SH-SY5Y (cell line): ENCODE results near the gene ZFAND4.

Source experiments
- GATA2 ChIP-seq: IDR thresholded peaks from 2 replicates; pipeline ENCODE4 v1.6.1; 2011; ENCODE audit warnings: mild to moderate bottlenecking, low read depth, low read length
- GATA3 ChIP-seq: IDR thresholded peaks from 2 replicates; pipeline ENCODE4 v1.6.1; 2011; ENCODE audit warnings: low read depth, mild to moderate bottlenecking, low read length, moderate library complexity

- TF ChIP-seq GATA3: no peak
- TF ChIP-seq GATA2: no peak
These were observed 26.1 kb downstream of the ZFAND4 start for GRCh38 chr10:45646384-45647050.
